Spleen (tissue), 7 donors: Measurements from ENCODE around the gene FAM20C.

Experiments
- POLR2A ChIP-seq, 3 donors: fragments of 450-650 bp; IDR thresholded peaks; one replicate each; pipeline ENCODE4 v1.5.1; 2017; ENCODE audit warnings: antibody characterized with exemption in 3 of 3, mild to moderate bottlenecking in 1 of 3
- TF ChIP-seq, protein P1 (sequence below), 11 experiments: fragments of 200-600 bp in 7 of 11; fragments of 450-650 bp in 4 of 11; sonication (generic) in 4 of 11; IDR thresholded peaks in 8 of 11; conservative IDR thresholded peaks in 3 of 11; 1 replicate in 7 of 11; 2 replicates in 4 of 11; pipeline versions ENCODE4 v1.4.0 to v1.8.0; 2016 to 2021; ENCODE audit warnings: antibody characterized with exemption in 11 of 11, inconsistent platforms in 4 of 11, mild to moderate bottlenecking in 1 of 11
- donor health status: DM: no; HTN: no; CAD: no; lungs with moderate emphysema.
- donor health status: DM: no; HTN: no; CAD: no.
- donor health status: DM: no; HTN: no; CAD: no.

DNA sequence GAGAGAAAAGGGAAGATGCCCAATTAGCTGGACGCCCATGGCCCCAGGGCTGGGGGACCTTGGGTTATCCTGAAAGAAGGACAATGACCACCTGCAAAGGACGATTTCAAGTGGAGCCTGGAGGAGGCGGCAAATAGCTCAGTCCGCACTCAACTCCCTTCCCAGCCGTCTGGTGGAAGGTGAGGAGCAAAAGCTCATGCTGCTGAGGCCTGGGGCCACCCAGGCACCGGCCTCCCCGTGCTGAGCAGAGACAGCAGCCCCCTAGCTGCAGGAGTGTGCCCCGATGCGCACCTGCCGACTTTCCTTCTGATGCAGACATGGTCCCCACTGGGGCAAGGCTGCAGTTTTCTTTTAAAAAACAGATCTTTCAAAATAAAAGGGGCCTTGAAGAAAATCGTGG is 7.9 kb downstream of the FAM20C start:
- TF ChIP-seq, protein P1, sequence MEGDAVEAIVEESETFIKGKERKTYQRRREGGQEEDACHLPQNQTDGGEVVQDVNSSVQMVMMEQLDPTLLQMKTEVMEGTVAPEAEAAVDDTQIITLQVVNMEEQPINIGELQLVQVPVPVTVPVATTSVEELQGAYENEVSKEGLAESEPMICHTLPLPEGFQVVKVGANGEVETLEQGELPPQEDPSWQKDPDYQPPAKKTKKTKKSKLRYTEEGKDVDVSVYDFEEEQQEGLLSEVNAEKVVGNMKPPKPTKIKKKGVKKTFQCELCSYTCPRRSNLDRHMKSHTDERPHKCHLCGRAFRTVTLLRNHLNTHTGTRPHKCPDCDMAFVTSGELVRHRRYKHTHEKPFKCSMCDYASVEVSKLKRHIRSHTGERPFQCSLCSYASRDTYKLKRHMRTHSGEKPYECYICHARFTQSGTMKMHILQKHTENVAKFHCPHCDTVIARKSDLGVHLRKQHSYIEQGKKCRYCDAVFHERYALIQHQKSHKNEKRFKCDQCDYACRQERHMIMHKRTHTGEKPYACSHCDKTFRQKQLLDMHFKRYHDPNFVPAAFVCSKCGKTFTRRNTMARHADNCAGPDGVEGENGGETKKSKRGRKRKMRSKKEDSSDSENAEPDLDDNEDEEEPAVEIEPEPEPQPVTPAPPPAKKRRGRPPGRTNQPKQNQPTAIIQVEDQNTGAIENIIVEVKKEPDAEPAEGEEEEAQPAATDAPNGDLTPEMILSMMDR (IDR thresholded peaks at IDR 0.05 in 8 of 11, conservative IDR thresholded peaks at IDR 0.05 in 3 of 11) = no peak
- TF ChIP-seq POLR2A (IDR thresholded peaks at IDR 0.05) = no peak
